ENCODE measurements around the gene UBFD1. TPM values are rescaled to one million over a fixed set of nuclear protein-coding genes. Genes with fewer than 3 reads are reported as not detected.

UBFD1 gene
- total and polyA plus RNA-seq, 2 of the 8 experiments (the other 6 are each of a cell fraction or from before 2014, with no cell fraction given) = 66.3 to 106 TPM

- no peak overlapping the region for H3K9ac ChIP-seq (replicated peaks in 1 of 4; ENCODE audit: extremely low read depth in 1 of 4, low read depth in 3 of 4, low read length in 3 of 4)
- H3K56ac ChIP-seq (replicated peaks; ENCODE audit: insufficient read length, low read depth, low read length) = no peak overlapping the region
- no peak for FAIRE-seq
- 98% methylated on average over 5 of the region's 5 CpGs; no CpG with 5 or more reads in 1 of the 2 experiments for WGBS, 2 experiments (ENCODE audit: extremely low coverage in 1 of 2, insufficient coverage in 1 of 2, insufficient read length in 1 of 2, insufficient replicate concordance in 2 of 2, low coverage in 1 of 2, low lambda C conversion rate in 2 of 2, missing lambda C conversion rate in 1 of 2)
- H2BK5ac ChIP-seq (ENCODE audit: low read depth, low read length) = no peak overlapping the region
- no peak overlapping the region for H4K5ac ChIP-seq (ENCODE audit: insufficient read length, low read depth, low read length)
- no peak overlapping the region for H3K4ac ChIP-seq (replicated peaks; ENCODE audit: insufficient read length, low read depth, low read length)
- no peak overlapping the region for H4K8ac ChIP-seq (ENCODE audit: extremely low read depth, insufficient read depth, low read length)
- POLR2A ChIA-PET (ENCODE audit: partially characterized antibody) = interaction anchor here (0.6 to 1.0 kb wide), 2 partner anchors 12 to 16 kb away, joined by 3 to 4 read pairs; no protein-coding TSS in a partner anchor
- no peak overlapping the region for H3K23ac ChIP-seq (ENCODE audit: insufficient read length)
- no peak overlapping the region for H2BK12ac ChIP-seq (ENCODE audit: low read depth, low read length)
- H3K36me3 ChIP-seq (ENCODE audit: control insufficient read depth in 2 of 4, insufficient read depth in 4 of 4, low read length in 3 of 4) = peaks cover 17 to 78% (median 49%) of the 10 kb centered on the region in 4 experiments
- no peak overlapping the region for H4K91ac ChIP-seq (replicated peaks; ENCODE audit: insufficient read length, low read length)
- H3K23me2 ChIP-seq (ENCODE audit: low read depth, low read length) = no peaks in the 10 kb centered on the region
- H3K9me3 ChIP-seq (ENCODE audit: insufficient read depth in 2 of 2, low read depth in 1 of 2, low read length in 1 of 2) = no peaks in the 10 kb centered on the region
- H2AK5ac ChIP-seq (ENCODE audit: low read depth, low read length) = no peak overlapping the region
- peaks cover 12 to 53% of the 10 kb centered on the region in 2 experiments for H3K79me2 ChIP-seq (ENCODE audit: control insufficient read depth in 1 of 2, insufficient read depth in 2 of 2, low read length in 2 of 2)
- H3K79me1 ChIP-seq (ENCODE audit: low read depth, low read length) = peaks cover 12% of the 10 kb centered on the region; the same call in 1 of the 2 replicates
- TF ChIP-seq CREB1 (IDR thresholded peaks at IDR 0.05) (no peak), HDAC6 (IDR thresholded peaks at IDR 0.05; ENCODE audit: low read depth, low read length) (no peak), KDM1A (IDR thresholded peaks at IDR 0.05; ENCODE audit: borderline replicate concordance, low read length) (no peak), CHD2 (IDR thresholded peaks at IDR 0.05; ENCODE audit: low read length) (no peak), SP2 (IDR thresholded peaks at IDR 0.05; ENCODE audit: low read length) (no peak), SAP30 (IDR thresholded peaks at IDR 0.05; ENCODE audit: insufficient read depth, insufficient replicate concordance, low read length) (no peak), POLR2AphosphoS5 (IDR thresholded peaks at IDR 0.05; ENCODE audit: low read depth, low read length) (no peak), SRF (IDR thresholded peaks at IDR 0.05; ENCODE audit: low read depth, low read length) (no peak), PHF8 (conservative IDR thresholded peaks at IDR 0.05; ENCODE audit: low read depth, low read length) (no peak), CTCF (IDR thresholded peaks at IDR 0.05; ENCODE audit: control extremely low read depth in 1 of 3, insufficient read depth in 1 of 3, low read depth in 1 of 3, low read length in 3 of 3) (no peak), POLR2A (IDR thresholded peaks at IDR 0.05; ENCODE audit: control extremely low read depth in 1 of 2, low read depth in 2 of 2, low read length in 2 of 2) (no peak)
- no peaks in the 10 kb centered on the region for H3K4me1 ChIP-seq (replicated peaks in 1 of 4; ENCODE audit: control insufficient read depth in 3 of 4, insufficient read depth in 4 of 4, low read length in 3 of 4)
- CTCF ChIA-PET (ENCODE audit: partially characterized antibody) = interaction anchor here (0.6 kb wide), 1 partner anchor 1529 kb away, joined by 3 read pairs; no protein-coding TSS in a partner anchor
- no peak overlapping the region for H3K4me3 ChIP-seq (ENCODE audit: extremely low read depth in 1 of 4, insufficient read depth in 2 of 4, low read depth in 3 of 4, low read length in 4 of 4)
- no peak overlapping the region for H3K14ac ChIP-seq (ENCODE audit: insufficient read length)
- no peak overlapping the region for H2BK120ac ChIP-seq (replicated peaks; ENCODE audit: low read depth, low read length)
- no peak overlapping the region for H3K27ac ChIP-seq (ENCODE audit: low read depth, low read length)
- H4K20me1 ChIP-seq (replicated peaks in 1 of 2; ENCODE audit: control insufficient read depth in 1 of 2, insufficient read depth in 2 of 2, low read length in 2 of 2) = peaks cover 8 to 15% of the 10 kb centered on the region in 2 experiments
- no peak overlapping the region for H3K4me2 ChIP-seq (ENCODE audit: insufficient read depth in 1 of 2, low read depth in 2 of 2, low read length in 2 of 2)
- H2BK20ac ChIP-seq (ENCODE audit: low read length) = no peak overlapping the region
- H2AFZ ChIP-seq (ENCODE audit: low read length) = no peak overlapping the region
- H2BK15ac ChIP-seq (ENCODE audit: low read length) = no peak overlapping the region
- no peak overlapping the region for H3K18ac ChIP-seq (ENCODE audit: extremely low read depth, low read length)
- DNase-seq (ENCODE audit: low read depth in 1 of 2, low spot score in 2 of 2) = no peak
- H3K27me3 ChIP-seq (replicated peaks in 1 of 4; ENCODE audit: control insufficient read depth in 3 of 4, extremely low read depth in 1 of 4, insufficient read depth in 3 of 4, low read length in 3 of 4) = no peaks in the 10 kb centered on the region
Observed at GRCh38 chr16:23587726-23588125, 30.2 kb downstream of the UBFD1 start.

All from H1 (cell line).